Panc1 (cell line): ENCODE data around the gene AMPD1. TPM values are rescaled to one million over a fixed set of nuclear protein-coding genes. Genes with fewer than 3 reads are reported as not detected.

ENCODE experiments used
- ATAC-seq: fragments of 200-7000 bp; cut with Tn5 transposase; 2 replicates; pipeline ENCODE4 v1.9.1; 2020; ENCODE audit warnings: mild to moderate bottlenecking, moderate library complexity
- BruUV-seq: library from RNA; stranded (reverse); fragments of 400-500 nt; replicated peaks from 2 replicates; lab custom pipeline; 2021; lab: Mats Ljungman, UMichigan
- CTCF ChIA-PET: fragments of 300-600 bp; sonication (Branson Sonifier 250); formaldehyde crosslinking; loops from one replicate; lab custom pipeline; 2022; ENCODE audit warnings: antibody characterized with exemption; lab: Charles Lee
- POLR2A ChIA-PET: fragments of 300-600 bp; sonication (Branson Sonifier 250); formaldehyde crosslinking; loops from one replicate; lab custom pipeline; 2022; ENCODE audit warnings: antibody characterized with exemption; lab: Charles Lee
- DNase-seq: peaks from one replicate; pipeline ENCODE4 v3.0.0-alpha.2; 2010; ENCODE audit warnings: low read depth, low spot score
- H3K27ac ChIP-seq: 2 replicates; pipeline ENCODE4 v1.5.1; 2011; ENCODE audit warnings: mild to moderate bottlenecking, low read length, inconsistent platforms
- H3K27me3 ChIP-seq: fragments of 200-500 bp; sonication (Bioruptor generic); 2 replicates; pipeline ENCODE4 v1.6.0; 2014; ENCODE audit warnings: low read length, inconsistent platforms; ENCODE audit not compliant: control insufficient read depth, insufficient read depth
- H3K36me3 ChIP-seq: fragments of 200-500 bp; sonication (Bioruptor generic); 2 replicates; pipeline ENCODE4 v1.5.1; 2014; ENCODE audit warnings: inconsistent platforms, mild to moderate bottlenecking, low read length, moderate library complexity; ENCODE audit not compliant: control insufficient read depth, insufficient read depth
- H3K4me1 ChIP-seq: 2 replicates; pipeline ENCODE4 v1.5.1; 2011; ENCODE audit warnings: inconsistent platforms, mild to moderate bottlenecking, low read length, moderate library complexity; ENCODE audit not compliant: control insufficient read depth, insufficient read depth
- H3K4me3 ChIP-seq, 2 experiments: 2 replicates each; pipeline ENCODE4 v1.5.1; 2011 to 2012; ENCODE audit warnings: low read depth in 2 of 2, low read length in 2 of 2, mild to moderate bottlenecking in 2 of 2, inconsistent platforms in 1 of 2, moderate library complexity in 1 of 2
- H3K9me3 ChIP-seq: fragments of 200-500 bp; sonication (Bioruptor generic); 2 replicates; pipeline ENCODE4 v1.5.1; 2014; ENCODE audit warnings: low read depth, mild to moderate bottlenecking, inconsistent platforms, low read length, moderate library complexity; ENCODE audit not compliant: control insufficient read depth, insufficient read depth
- CTCF ChIP-seq: fragments of 450-650 bp; IDR thresholded peaks from 2 replicates; pipeline ENCODE4 v1.5.1; 2017; ENCODE audit warnings: mild to moderate bottlenecking
- POLR2AphosphoS5 ChIP-seq: IDR thresholded peaks from 2 replicates; pipeline ENCODE4 v1.6.1; 2012; ENCODE audit warnings: mild to moderate bottlenecking, low read depth, low read length, moderate library complexity
- REST ChIP-seq, 2 experiments: IDR thresholded peaks; 2 replicates each; pipeline ENCODE4 v1.6.1; 2011 to 2012; ENCODE audit warnings: low read depth in 2 of 2, control low read depth in 1 of 2, low read length in 1 of 2, mild to moderate bottlenecking in 1 of 2, moderate library complexity in 1 of 2; ENCODE audit not compliant: insufficient read depth in 1 of 2
- SIN3A ChIP-seq: IDR thresholded peaks from 2 replicates; pipeline ENCODE4 v1.6.1; 2012; ENCODE audit warnings: low read depth, mild to moderate bottlenecking, low read length, moderate library complexity, borderline replicate concordance; ENCODE audit not compliant: insufficient read depth
- TCF7L2 ChIP-seq: IDR thresholded peaks from 2 replicates; pipeline ENCODE4 v1.6.1; 2011; ENCODE audit warnings: mild to moderate bottlenecking, low read depth, low read length, inconsistent platforms
- in situ Hi-C: cut with HindIII; loops from 2 replicates; pipeline ENCODE4 v1.10.0; 2016; ENCODE audit warnings: low sequenced_read_pairs, low pct_unique_long_range_greater_than_20kb
- intact Hi-C: fragments of 100-400 bp; cut with micrococcal nuclease; formaldehyde crosslinking; loops from one replicate; pipeline ENCODE4 v1.10.0; 2022; ENCODE audit not compliant: unreplicated experiment
- total RNA-seq: library from RNA; stranded (reverse); gene quantifications from one replicate; pipeline ENCODE4 v1.2.1, GENCODE V29; 2021; ENCODE audit not compliant: unreplicated experiment

The AMPD1 gene
- total RNA-seq, 1 experiment from 2014 or later: not detected

GRCh38 chr1:114719424-114719787, 24.1 kb upstream of the AMPD1 start:
- peaks cover 6% of the 10 kb centered on the region; the same call in 1 of the 2 replicates for H3K4me1 ChIP-seq
- peaks cover 47% of the 10 kb centered on the region for H3K36me3 ChIP-seq
- no peak overlapping the region for H3K27ac ChIP-seq
- no peak for TF ChIP-seq SIN3A
- TF ChIP-seq REST (IDR thresholded peaks at IDR 0.05; ENCODE audit: insufficient read depth in 1 of 2, low read depth in 2 of 2, low read length in 1 of 2): no peak
- no peak for TF ChIP-seq TCF7L2
- no peak for TF ChIP-seq CTCF
- no peak for TF ChIP-seq POLR2AphosphoS5
- no peaks in the 10 kb centered on the region for H3K27me3 ChIP-seq
- in situ Hi-C loops: no loop called here
- ChIA-PET CTCF (no interaction called here), POLR2A (no interaction called here)
- no TSS peak for BruUV-seq
- no peak for ATAC-seq
- no peaks in the 10 kb centered on the region for H3K9me3 ChIP-seq
- no peak overlapping the region for H3K4me3 ChIP-seq
- DNase-seq: no peak
- intact Hi-C loops: no loop called here

- TF ChIP-seq CTCF (no peak), SIN3A (no peak), REST (IDR thresholded peaks at IDR 0.05; ENCODE audit: insufficient read depth in 1 of 2, low read depth in 2 of 2, low read length in 1 of 2) (no peak), POLR2AphosphoS5 (no peak), TCF7L2 (no peak)
- in situ Hi-C loops (no loop called here), intact Hi-C loops (no loop called here)
- CTCF ChIA-PET: no interaction called here
- DNase-seq: no peak
- no TSS peak for BruUV-seq
- Histone ChIP-seq H3K4me3 (no peak overlapping the region), H3K9me3 (no peaks in the 10 kb centered on the region), H3K4me1 (peaks cover 6% of the 10 kb centered on the region; the same call in 1 of the 2 replicates), H3K27me3 (no peaks in the 10 kb centered on the region), H3K27ac (no peak overlapping the region), H3K36me3 (peaks cover 47% of the 10 kb centered on the region)
- POLR2A ChIA-PET: no interaction called here
- no peak for ATAC-seq
Observed at GRCh38 chr1:114718661-114719423, 23.5 kb upstream of the AMPD1 start.
